Transverse colon (tissue), 4 donors: ENCODE measurements around the gene MAP10. TPM values are rescaled to one million over a fixed set of nuclear protein-coding genes. Genes with fewer than 3 reads are reported as not detected.
"Not testable (repeated sequence)": the region's sequence is repeated elsewhere in the genome, so short reads cannot be mapped to it uniquely, and the experiment has no call there.

Experiments
- DNase-seq: peaks from one replicate; pipeline ENCODE4 v3.0.0-alpha.2; 2019
- H3K27ac ChIP-seq, 4 donors: fragments of 200-600 bp; sonication (generic); 2 replicates each; pipeline ENCODE4 v1.5.1; 2016 to 2018; ENCODE audit warnings: inconsistent platforms in 4 of 4
- H3K27me3 ChIP-seq: fragments of 200-600 bp; sonication (generic); 2 replicates; pipeline ENCODE4 v1.5.1; 2017; ENCODE audit warnings: inconsistent platforms
- H3K36me3 ChIP-seq, 4 donors: fragments of 200-600 bp; sonication (generic); 2 replicates each; pipeline ENCODE4 v1.5.1; 2017 to 2019; ENCODE audit warnings: inconsistent platforms in 4 of 4
- H3K4me1 ChIP-seq, 4 donors: fragments of 200-600 bp; sonication (generic); 2 replicates each; pipeline ENCODE4 v1.5.1; 2017 to 2020; ENCODE audit warnings: inconsistent platforms in 4 of 4
- H3K4me3 ChIP-seq, 4 donors: fragments of 200-600 bp; sonication (generic); 1 replicate in 1 of 4; 2 replicates in 3 of 4; pipeline versions ENCODE4 v1.5.1 to v1.6.1; 2017 to 2019; ENCODE audit warnings: inconsistent platforms in 4 of 4
- H3K9me3 ChIP-seq, 2 donors: fragments of 200-600 bp; sonication (generic); 2 replicates each; pipeline ENCODE4 v1.5.1; 2017 to 2019; ENCODE audit warnings: inconsistent platforms in 2 of 2
- CTCF ChIP-seq, 5 experiments: fragments of 200-600 bp in 3 of 5; fragments of 450-650 bp in 2 of 5; sonication (generic) in 3 of 5; IDR thresholded peaks; 1 replicate in 2 of 5; 2 replicates in 3 of 5; pipeline ENCODE4 v1.5.1; 2016 to 2017; ENCODE audit warnings: antibody characterized with exemption in 5 of 5, inconsistent platforms in 3 of 5, mild to moderate bottlenecking in 2 of 5, moderate library complexity in 1 of 5
- EP300 ChIP-seq: sonication (generic); formaldehyde crosslinking; IDR thresholded peaks from one replicate; pipeline ENCODE4 v1.6.1; 2017; ENCODE audit warnings: antibody characterized with exemption, low read depth
- POLR2A ChIP-seq: fragments of 450-650 bp; IDR thresholded peaks from one replicate; pipeline ENCODE4 v1.6.1; 2016; ENCODE audit warnings: antibody characterized with exemption, mild to moderate bottlenecking, moderate library complexity
- POLR2AphosphoS5 ChIP-seq, 3 donors: sonication (generic); formaldehyde crosslinking; IDR thresholded peaks; one replicate each; pipeline ENCODE4 v1.6.1; 2016; ENCODE audit warnings: antibody characterized with exemption in 3 of 3
- WGBS, 2 donors: methylation state at CpG; one replicate each; pipeline ENCODE4 v1.1.5; 2018; ENCODE audit warnings: low coverage in 1 of 2; 5-methylcytosine and 5-hydroxymethylcytosine counted together
- in situ Hi-C, 4 donors: fragments of 200-750 bp; cut with MboI; loops; one replicate each; pipeline versions ENCODE4 v1.15.0 to v1.15.1; 2017; ENCODE audit warnings: low sequenced_read_pairs in 3 of 4, low pct_ligation_motif_present in 1 of 4, low pct_unique_long_range_greater_than_20kb in 1 of 4
- intact Hi-C: fragments of 100-400 bp; cut with DNase I; formaldehyde crosslinking; loops from one replicate; pipeline ENCODE4 v1.15.1; 2023; ENCODE audit warnings: low total_unique reads
- total RNA-seq, 4 donors: library from RNA; depleted of rRNA; stranded (reverse); fragments of >200 nt; gene quantifications; one replicate each; pipeline ENCODE4 v1.1.0, GENCODE V29; 2016

Gene MAP10
- total RNA-seq, 4 donors from 2014 or later = 1.7 to 2.3 TPM; not detected in 2

- Histone ChIP-seq H3K4me3 (no peak overlapping the region), H3K9me3 (no peaks in the 10 kb centered on the region), H3K27me3 (no peaks in the 10 kb centered on the region), H3K27ac (no peak overlapping the region), H3K36me3 (no peaks in the 10 kb centered on the region), H3K4me1 (peaks cover 0 to 10% (median 0%) of the 10 kb centered on the region in 4 donors)
- no peak for DNase-seq
- no peak for TF ChIP-seq POLR2A
- TF ChIP-seq POLR2AphosphoS5 (IDR thresholded peaks at IDR 0.05) = no peak
- no peak for TF ChIP-seq CTCF (IDR thresholded peaks at IDR 0.05)
- TF ChIP-seq EP300 = no peak
- intact Hi-C loops = no loop called here
- in situ Hi-C loops = no loop called here
- WGBS, 2 donors = 91 to 100% methylated on average over 1 to 7 of the region's 7 CpGs
These were observed 20.4 kb upstream of the MAP10 start for GRCh38 chr1:232784794-232785193.

- in situ Hi-C loops = not testable (repeated sequence)
These were observed 19.6 kb upstream of the MAP10 start for GRCh38 chr1:232785630-232786029.

GRCh38 chr1:232786845-232787455, 18.3 kb upstream of the MAP10 start:
- WGBS, 2 donors = 36 to 65% methylated on average over 2 to 7 of the region's 7 CpGs
- intact Hi-C loops (no loop called here), in situ Hi-C loops (no loop called here)
- Histone ChIP-seq H3K4me3 (no peak overlapping the region), H3K27me3 (no peaks in the 10 kb centered on the region), H3K4me1 (peaks cover 0 to 10% (median 0%) of the 10 kb centered on the region in 4 donors), H3K9me3 (no peaks in the 10 kb centered on the region), H3K36me3 (no peaks in the 10 kb centered on the region), H3K27ac (peak overlapping the region in 3 of 4 donors; percentile 19 to 52 (median 31))
- no peak for TF ChIP-seq POLR2AphosphoS5 (IDR thresholded peaks at IDR 0.05)
- TF ChIP-seq CTCF (IDR thresholded peaks at IDR 0.05) = no peak
- TF ChIP-seq EP300 = no peak
- no peak for TF ChIP-seq POLR2A
- DNase-seq = no peak

More at GRCh38 chr1:232785630-232786029, 19.6 kb upstream of the MAP10 start:
- H3K4me1 ChIP-seq, H3K4me3 ChIP-seq, H3K9me3 ChIP-seq, H3K27me3 ChIP-seq, intact Hi-C loops, H3K27ac ChIP-seq, H3K36me3 ChIP-seq, DNase-seq: not testable (repeated sequence)
- 88% methylated on average over 1 of the region's 1 CpG; no CpG with 5 or more reads in 1 of the 2 donors for WGBS, 2 donors

- no peaks in the 10 kb centered on the region for H3K36me3 ChIP-seq
- no peaks in the 10 kb centered on the region for H3K9me3 ChIP-seq
- TF ChIP-seq POLR2A = no peak
- no peak for TF ChIP-seq CTCF (IDR thresholded peaks at IDR 0.05)
- no peak for TF ChIP-seq EP300
- TF ChIP-seq POLR2AphosphoS5 (IDR thresholded peaks at IDR 0.05) = no peak
- in situ Hi-C loops (no loop called here), intact Hi-C loops (no loop called here)
- no peaks in the 10 kb centered on the region for H3K27me3 ChIP-seq
- 64% methylated on average over 7 of the region's 7 CpGs; no CpG with 5 or more reads in 1 of the 2 donors for WGBS, 2 donors
- DNase-seq = no peak
- H3K27ac ChIP-seq = no peak overlapping the region
- peaks cover 0 to 10% (median 0%) of the 10 kb centered on the region in 4 donors for H3K4me1 ChIP-seq
- no peak overlapping the region for H3K4me3 ChIP-seq
These were observed 16.9 kb upstream of the MAP10 start for GRCh38 chr1:232788235-232788872.
